Smooth muscle cell (in vitro differentiated cells): Measurements from ENCODE around the gene MRPL32. TPM values are rescaled to one million over a fixed set of nuclear protein-coding genes. Genes with fewer than 3 reads are reported as not detected.

Source experiments
- DNase-seq: peaks from one replicate; lab custom pipeline; 2025; ENCODE audit not compliant: unreplicated experiment; lab: John Stamatoyannopoulos, UW
- H2AFZ ChIP-seq: fragments of 200-600 bp; sonication (generic); 2 replicates; pipeline ENCODE4 v1.6.0; 2016; ENCODE audit warnings: antibody characterized with exemption, low read depth, mild to moderate bottlenecking
- H3F3A ChIP-seq: fragments of 200-600 bp; sonication (generic); 2 replicates; pipeline ENCODE4 v1.6.0; 2017; ENCODE audit warnings: antibody characterized with exemption, low read depth
- H3K27ac ChIP-seq: fragments of 200-600 bp; sonication (generic); 2 replicates; pipeline ENCODE4 v1.5.1; 2016; ENCODE audit warnings: low read depth, mild to moderate bottlenecking
- H3K27me3 ChIP-seq: fragments of 200-600 bp; sonication (generic); 2 replicates; pipeline ENCODE4 v1.6.1; 2016; ENCODE audit warnings: low read depth, mild to moderate bottlenecking
- H3K36me3 ChIP-seq: fragments of 200-600 bp; sonication (generic); 2 replicates; pipeline ENCODE4 v1.5.1; 2016; ENCODE audit warnings: low read depth
- H3K4me1 ChIP-seq: fragments of 200-600 bp; sonication (generic); 2 replicates; pipeline ENCODE4 v1.5.1; 2016; ENCODE audit warnings: low read depth
- H3K4me2 ChIP-seq: fragments of 200-600 bp; sonication (generic); 2 replicates; pipeline ENCODE4 v1.6.0; 2016; ENCODE audit warnings: mild to moderate bottlenecking
- H3K4me3 ChIP-seq: fragments of 200-600 bp; sonication (generic); 2 replicates; pipeline ENCODE4 v1.5.1; 2016; ENCODE audit warnings: mild to moderate bottlenecking
- H3K79me2 ChIP-seq: fragments of 200-600 bp; sonication (generic); 2 replicates; pipeline ENCODE4 v1.6.0; 2016; ENCODE audit warnings: low read depth, mild to moderate bottlenecking
- H3K9ac ChIP-seq: fragments of 200-600 bp; sonication (generic); 2 replicates; pipeline ENCODE4 v1.6.0; 2016; ENCODE audit warnings: low read depth
- H3K9me3 ChIP-seq: fragments of 200-600 bp; sonication (generic); replicated peaks from 2 replicates; pipeline ENCODE4 v1.5.1; 2016; ENCODE audit warnings: low read depth
- H4K20me1 ChIP-seq: fragments of 200-600 bp; sonication (generic); 2 replicates; pipeline ENCODE4 v1.6.0; 2016; ENCODE audit warnings: low read depth
- CTCF ChIP-seq: fragments of 200-600 bp; sonication (generic); IDR thresholded peaks from 2 replicates; pipeline ENCODE4 v1.5.1; 2017; ENCODE audit warnings: borderline replicate concordance, mild to moderate bottlenecking, antibody characterized with exemption; ENCODE audit not compliant: insufficient read depth, poor library complexity, severe bottlenecking
- WGBS: methylation state at CpG from one replicate; pipeline ENCODE4 v1.1.7; 2016; ENCODE audit warnings: low lambda C conversion rate; 5-methylcytosine and 5-hydroxymethylcytosine counted together
- polyA plus RNA-seq: library from polyadenylated mRNA; unstranded; fragments of >200 nt; fragmentation: Nextera tagmentation; extraction: Ambion mirVana; gene quantifications from 2 replicates; pipeline ENCODE4 v1.2.1, GENCODE V29; 2016
- total RNA-seq: library from RNA; depleted of rRNA; stranded (reverse); fragments of >200 nt; gene quantifications from 2 replicates; pipeline ENCODE4 v1.2.3, GENCODE V29; 2014

The MRPL32 gene
- total and polyA plus RNA-seq, 2 experiments from 2014 or later: 59.7 to 82.1 TPM

- H3F3A ChIP-seq: no peaks in the 10 kb centered on the region
- no peaks in the 10 kb centered on the region for H3K9me3 ChIP-seq
- 92% methylated on average over 3 of the region's 3 CpGs for WGBS
- no peak for TF ChIP-seq CTCF
- peaks cover 29% of the 10 kb centered on the region for H4K20me1 ChIP-seq
- H3K9ac ChIP-seq: no peak overlapping the region
- H3K27ac ChIP-seq: no peak overlapping the region
- H3K79me2 ChIP-seq: peaks cover 52% of the 10 kb centered on the region
- H3K4me1 ChIP-seq: peaks cover 17% of the 10 kb centered on the region
- no peaks in the 10 kb centered on the region for H3K27me3 ChIP-seq
- H3K36me3 ChIP-seq: no peaks in the 10 kb centered on the region
- no peak overlapping the region for H3K4me3 ChIP-seq
- peak overlapping the region; percentile 6 for H3K4me2 ChIP-seq
- no peak overlapping the region for H2AFZ ChIP-seq
- DNase-seq: no peak
Measured at GRCh38 chr7:42934291-42934690, 2.1 kb downstream of the MRPL32 start.

GRCh38 chr7:42935861-42936260 is 3.7 kb downstream of the MRPL32 start:
- peaks cover 14% of the 10 kb centered on the region for H4K20me1 ChIP-seq
- no peak for DNase-seq
- H3K27ac ChIP-seq: no peak overlapping the region
- H3K79me2 ChIP-seq: peaks cover 36% of the 10 kb centered on the region
- H3K36me3 ChIP-seq: no peaks in the 10 kb centered on the region
- 96% methylated on average over 5 of the region's 5 CpGs for WGBS
- no peak overlapping the region for H2AFZ ChIP-seq
- H3K4me2 ChIP-seq: no peak overlapping the region
- H3K9me3 ChIP-seq: no peaks in the 10 kb centered on the region
- no peak overlapping the region for H3K9ac ChIP-seq
- no peaks in the 10 kb centered on the region for H3K27me3 ChIP-seq
- H3K4me3 ChIP-seq: no peak overlapping the region
- H3F3A ChIP-seq: no peaks in the 10 kb centered on the region
- peaks cover 9% of the 10 kb centered on the region for H3K4me1 ChIP-seq
- no peak for TF ChIP-seq CTCF

GRCh38 chr7:42939457-42940240 is 7.5 kb downstream of the MRPL32 start:
- Histone ChIP-seq H3F3A (no peaks in the 10 kb centered on the region), H3K4me3 (no peak overlapping the region), H3K4me2 (no peak overlapping the region), H4K20me1 (peaks cover 2% of the 10 kb centered on the region), H3K4me1 (no peaks in the 10 kb centered on the region), H3K27me3 (no peaks in the 10 kb centered on the region), H3K79me2 (peaks cover 6% of the 10 kb centered on the region), H3K9me3 (no peaks in the 10 kb centered on the region), H3K9ac (no peak overlapping the region), H3K27ac (no peak overlapping the region), H2AFZ (no peak overlapping the region), H3K36me3 (no peaks in the 10 kb centered on the region)
- TF ChIP-seq CTCF: no peak
- WGBS: 77% methylated on average over 4 of the region's 4 CpGs
- no peak for DNase-seq
